K562 (cell line): ENCODE results near the gene TNFAIP8L1.

Experiments used
- CHD2 ChIP-seq: IDR thresholded peaks from 2 replicates; pipeline ENCODE4 v1.6.1; 2011; ENCODE audit warnings: low read depth, low read length
- CTCFL ChIP-seq: IDR thresholded peaks from 2 replicates; pipeline ENCODE4 v1.6.1; 2011; ENCODE audit warnings: borderline replicate concordance, low read depth, mild to moderate bottlenecking, moderate library complexity, low read length; ENCODE audit not compliant: insufficient read depth, poor library complexity, severe bottlenecking
- EZH2 ChIP-seq: IDR thresholded peaks from 2 replicates; pipeline ENCODE4 v1.6.1; 2012; ENCODE audit warnings: low read depth, mild to moderate bottlenecking, inconsistent platforms, low read length, borderline replicate concordance
- MAFK ChIP-seq: IDR thresholded peaks from 2 replicates; pipeline ENCODE4 v1.6.1; 2011; ENCODE audit warnings: low read length, improper control_type of control experiment
- THRA ChIP-seq: fragments of 450-650 bp; IDR thresholded peaks from 2 replicates; pipeline ENCODE4 v1.6.1; 2017; ENCODE audit warnings: mild to moderate bottlenecking, moderate library complexity

DNA sequence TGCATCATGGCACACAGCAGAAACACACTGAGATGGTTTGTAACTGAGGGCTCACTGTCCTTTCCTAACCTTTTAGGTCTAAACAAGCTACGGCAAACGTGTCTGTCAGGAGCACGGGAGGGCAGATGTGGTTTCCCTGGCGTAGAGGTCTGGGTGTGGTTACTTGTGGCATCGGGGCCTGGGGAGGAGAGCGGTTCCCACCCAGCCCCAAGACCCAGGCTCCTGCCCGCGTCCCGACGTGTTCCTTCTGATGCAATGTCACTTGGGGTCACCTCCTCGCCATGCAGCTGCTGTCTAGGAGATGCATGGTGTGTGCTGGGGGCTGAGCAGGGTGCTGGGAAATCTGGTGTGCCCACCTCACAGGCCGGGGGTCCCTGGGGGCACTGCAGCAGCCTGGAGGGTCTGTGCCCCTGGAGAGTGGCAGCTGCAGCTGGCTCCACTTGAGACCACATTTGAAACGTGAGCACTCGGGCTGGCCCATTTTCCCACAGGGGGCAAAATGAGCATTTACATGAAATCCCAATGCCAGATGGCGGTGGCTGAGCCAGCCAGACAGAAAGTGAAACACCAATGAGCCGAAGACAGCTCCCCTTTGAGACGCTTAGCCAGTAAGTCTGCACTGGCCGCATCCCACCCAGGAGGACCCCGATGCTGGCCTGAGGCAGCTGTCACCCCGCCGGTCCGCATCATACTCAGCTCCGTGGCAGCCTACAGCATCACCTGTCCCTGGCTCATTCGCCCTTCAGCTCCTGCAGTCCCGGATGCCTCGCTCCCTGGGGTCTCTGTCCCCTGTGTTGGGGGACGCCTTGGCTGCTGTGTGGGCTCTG lies 53.1 kb downstream of the TNFAIP8L1 start:
- TF ChIP-seq MAFK, result no peak
- TF ChIP-seq CHD2, result no peak
- no peak for TF ChIP-seq THRA
- TF ChIP-seq EZH2, result no peak
- TF ChIP-seq CTCFL, result no peak
